Stimulated activated CD4-positive, alpha-beta T cell treated with anti-CD3 and anti-CD28 coated beads, Interleukin-15, amount 100 ng/mL, for 24 hours (primary cell): Measurements from ENCODE around the gene WDR5.

Source experiments
- DNase-seq: peaks from one replicate; pipeline ENCODE4 v3.0.0-alpha.2; 2020

WDR5 gene

DNA sequence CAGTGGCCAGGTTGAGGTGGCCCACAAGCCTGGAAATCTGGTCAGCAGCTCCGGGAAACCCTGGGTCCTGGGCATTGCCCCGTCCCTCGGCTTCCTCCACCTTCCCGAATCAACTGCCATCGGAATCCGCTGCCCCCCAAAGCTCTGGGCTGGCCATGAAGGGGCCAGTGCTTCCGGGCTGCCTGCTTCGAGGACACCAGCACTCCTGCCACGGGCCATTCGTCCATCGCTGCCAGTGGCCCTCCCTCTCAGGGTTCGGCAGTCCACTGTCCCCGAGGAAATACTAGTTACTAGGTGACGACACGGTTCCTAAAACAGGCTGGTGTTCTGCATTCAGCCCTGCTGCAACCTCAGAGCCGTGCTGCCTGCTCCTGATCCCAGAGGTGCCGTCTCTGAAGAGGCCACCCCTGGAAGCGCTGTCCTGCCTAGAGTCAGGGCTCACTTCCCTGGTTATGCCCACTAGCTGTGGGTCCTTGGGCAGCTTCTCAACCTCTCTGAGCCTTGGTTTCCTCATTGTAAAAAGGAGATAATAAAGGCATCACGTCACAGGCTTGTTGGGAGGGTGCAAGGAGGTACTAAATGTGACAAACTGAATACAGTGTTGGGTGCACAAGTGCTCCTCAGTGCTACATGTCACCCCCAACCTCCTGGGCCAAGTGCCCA lies 3.5 kb upstream of the WDR5 start:
- DNase-seq, result no peak

DNA sequence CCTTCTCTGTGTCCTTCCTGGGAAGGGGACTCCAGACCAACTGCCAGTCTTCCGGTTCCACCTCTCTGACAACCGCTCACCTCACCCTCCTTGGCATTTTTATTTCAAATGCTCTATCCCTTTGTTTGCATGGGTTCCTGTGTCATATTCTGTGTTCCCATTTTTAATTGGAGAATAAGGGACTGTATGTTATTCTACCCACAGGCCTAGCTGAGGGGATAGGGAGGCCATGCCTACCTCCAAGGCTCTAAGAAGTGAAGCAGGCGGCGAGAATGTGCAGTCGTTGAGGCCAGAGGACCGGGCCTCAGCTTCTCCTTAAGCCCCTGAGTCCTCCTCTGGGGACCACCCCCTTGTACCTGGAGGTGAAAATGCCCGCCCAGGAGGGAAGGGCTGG lies 936 bp upstream of the WDR5 start:
- no peak for DNase-seq

GRCh38 chr9:134136118-134136995 lies 475 bp downstream of the WDR5 start:
- DNase-seq, result peak; percentile 37

DNA sequence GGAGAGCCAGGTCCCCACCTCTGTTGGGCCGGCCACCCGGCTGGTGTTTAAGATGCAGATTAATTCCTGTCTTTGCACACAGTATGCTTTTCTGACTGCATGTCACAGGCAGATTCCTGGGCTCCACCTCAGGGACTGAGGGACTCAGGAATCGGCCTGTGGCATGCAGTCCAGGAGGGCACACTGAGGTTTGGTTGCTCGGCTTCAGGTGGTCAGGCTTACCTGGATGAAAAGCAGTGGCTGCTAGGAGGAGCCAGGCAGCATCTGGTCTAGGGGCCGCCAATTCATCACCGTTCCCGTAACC lies 1.1 kb downstream of the WDR5 start:
- no peak for DNase-seq

- DNase-seq, result no peak
Observed at GRCh38 chr9:134138292-134138691, 2.4 kb downstream of the WDR5 start.

- no peak for DNase-seq
Observed at GRCh38 chr9:134139081-134139480, 3.2 kb downstream of the WDR5 start.

DNA sequence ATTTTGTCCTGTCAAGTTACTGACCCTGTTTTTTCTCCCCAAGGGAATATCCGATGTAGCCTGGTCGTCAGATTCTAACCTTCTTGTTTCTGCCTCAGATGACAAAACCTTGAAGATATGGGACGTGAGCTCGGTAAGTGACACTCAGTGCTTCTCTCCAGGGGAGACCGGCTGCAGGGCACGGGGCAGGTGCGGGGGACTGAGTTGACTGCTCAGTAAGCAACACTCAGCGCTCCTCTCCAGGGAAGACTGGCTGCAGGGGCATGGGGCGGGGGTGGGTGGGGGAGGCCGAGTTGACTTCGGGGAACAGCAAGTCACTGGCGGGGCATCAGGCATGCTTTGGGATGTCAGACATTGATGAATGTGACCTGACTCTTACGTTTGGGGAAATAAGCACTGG lies 6.0 kb downstream of the WDR5 start:
- no peak for DNase-seq

DNA sequence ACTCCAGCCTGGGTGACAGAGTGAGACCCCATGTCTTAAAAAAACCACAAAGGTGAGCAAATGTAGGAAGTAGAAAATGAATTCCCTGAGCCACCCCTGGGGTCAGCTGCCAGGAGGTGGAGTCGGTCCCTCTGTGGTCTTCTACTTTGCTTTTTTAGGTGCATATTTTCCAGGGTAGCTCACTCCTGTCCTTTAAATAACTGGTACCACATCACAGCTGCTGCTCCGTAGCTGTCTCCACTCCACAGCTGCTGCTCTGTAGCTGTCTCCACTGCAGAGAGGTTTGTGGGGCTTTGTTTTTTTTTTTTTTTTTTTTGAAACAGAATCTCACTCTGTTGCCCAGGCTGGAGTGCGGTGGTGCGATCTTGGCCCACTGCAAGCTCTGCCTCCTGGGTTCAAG lies 8.9 kb downstream of the WDR5 start:
- DNase-seq, result no peak

GRCh38 chr9:134145262-134145661 lies 9.4 kb downstream of the WDR5 start:
- no peak for DNase-seq

DNA sequence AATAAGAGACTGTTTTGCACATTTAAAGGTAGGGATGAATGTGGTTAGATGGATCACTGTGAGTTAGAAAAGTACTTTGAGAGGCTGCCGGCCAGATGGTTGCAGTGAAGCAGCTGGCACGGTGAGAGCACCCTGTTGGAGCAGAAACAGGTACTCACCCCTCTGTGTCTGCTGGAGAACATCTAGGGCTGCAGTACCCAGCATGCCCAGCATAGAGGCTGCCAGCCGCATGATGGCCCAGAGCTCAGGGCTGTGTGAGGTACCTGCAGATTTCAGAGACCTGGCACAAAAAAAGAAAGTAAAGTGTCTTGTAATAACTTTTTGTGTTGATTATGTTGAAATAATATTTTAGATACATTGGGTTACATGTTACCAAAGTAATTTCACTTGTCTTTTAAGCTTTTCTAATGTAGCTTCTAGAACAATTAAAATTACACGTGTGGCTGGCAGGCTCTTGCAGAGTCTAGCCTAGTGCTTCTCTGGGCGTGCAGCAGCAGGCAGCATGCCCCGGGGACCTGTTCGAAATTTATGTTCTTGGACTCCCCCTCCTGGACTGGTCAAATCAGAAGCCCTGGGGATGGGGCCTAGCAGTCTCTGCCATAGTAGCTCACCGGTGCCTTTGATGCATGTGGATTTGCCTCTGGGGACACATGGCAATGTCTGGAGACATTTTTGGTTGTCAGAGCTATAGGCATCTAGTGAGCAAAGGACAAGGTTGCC lies 11.1 kb downstream of the WDR5 start:
- DNase-seq, result no peak

DNA sequence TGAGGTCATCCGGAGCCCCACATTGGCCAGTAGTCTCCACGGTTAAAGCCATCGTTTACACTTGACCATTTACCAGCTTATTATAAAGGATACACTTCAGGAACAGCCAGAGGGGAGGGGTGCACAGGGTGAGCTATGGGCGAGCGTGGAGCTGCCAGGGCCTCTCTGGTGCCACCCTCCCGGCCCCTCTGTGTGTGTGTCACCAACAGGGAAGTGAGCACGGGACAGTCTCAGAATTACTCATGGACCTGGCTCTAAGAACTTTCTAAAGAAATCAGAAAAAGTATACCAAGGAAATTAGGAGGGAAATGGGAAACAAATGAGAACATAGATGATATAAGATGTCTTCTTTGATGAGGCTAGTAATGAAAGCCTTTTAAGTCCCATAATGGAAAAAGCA lies 13.5 kb downstream of the WDR5 start:
- no peak for DNase-seq

- no peak for DNase-seq
Observed at GRCh38 chr9:134150557-134151214, 14.8 kb downstream of the WDR5 start.

DNA sequence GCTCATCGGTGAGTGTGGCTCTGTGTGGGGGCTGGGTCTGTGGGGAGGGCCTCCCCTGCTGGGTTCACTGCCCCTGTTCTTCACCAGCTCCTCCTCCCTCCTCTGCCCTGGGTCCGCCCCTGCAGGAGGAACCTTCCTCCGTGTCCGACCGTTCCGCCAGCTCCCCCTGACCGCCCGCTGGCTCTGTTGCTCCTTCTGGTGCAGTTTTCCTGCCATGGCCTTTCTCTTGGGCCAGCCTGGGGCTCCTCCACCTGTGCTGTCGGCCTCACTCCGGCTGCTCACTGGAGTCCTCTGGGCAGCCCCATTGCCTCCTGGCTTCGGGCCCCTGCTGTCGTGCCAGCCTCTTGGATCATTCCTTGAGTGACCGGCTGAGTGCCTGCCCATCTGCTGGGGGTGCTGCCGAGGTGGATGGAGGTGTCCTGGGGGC lies 16.2 kb downstream of the WDR5 start:
- DNase-seq, result no peak

- no peak for DNase-seq
Observed at GRCh38 chr9:134152488-134152887, 16.6 kb downstream of the WDR5 start.

DNA sequence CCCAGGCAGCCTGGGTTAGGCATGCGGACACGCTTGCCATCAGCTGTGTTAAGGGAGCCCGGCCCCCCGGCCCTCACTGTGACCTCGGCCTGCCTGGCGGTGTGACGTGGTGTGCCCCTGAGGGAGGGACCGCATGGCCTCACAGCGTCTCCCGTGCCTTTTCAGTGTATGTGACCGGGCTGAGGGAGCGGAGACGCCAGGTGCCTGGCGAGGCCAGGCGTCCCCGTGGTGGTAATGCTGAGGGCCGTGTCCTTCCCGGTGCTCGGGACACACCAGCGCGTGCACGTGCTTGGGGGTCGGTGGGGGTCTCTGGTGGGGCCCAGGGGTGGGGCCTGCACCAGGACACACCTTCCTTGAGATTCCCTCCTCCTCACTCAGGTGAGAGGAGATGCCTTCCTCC lies 17.6 kb downstream of the WDR5 start:
- no peak for DNase-seq

- no peak for DNase-seq
Observed at GRCh38 chr9:134154262-134154701, 18.4 kb downstream of the WDR5 start.

GRCh38 chr9:134155812-134156377 lies 20.0 kb downstream of the WDR5 start:
- no peak for DNase-seq

- DNase-seq, result no peak
Observed at GRCh38 chr9:134156564-134157377, 20.9 kb downstream of the WDR5 start.

DNA sequence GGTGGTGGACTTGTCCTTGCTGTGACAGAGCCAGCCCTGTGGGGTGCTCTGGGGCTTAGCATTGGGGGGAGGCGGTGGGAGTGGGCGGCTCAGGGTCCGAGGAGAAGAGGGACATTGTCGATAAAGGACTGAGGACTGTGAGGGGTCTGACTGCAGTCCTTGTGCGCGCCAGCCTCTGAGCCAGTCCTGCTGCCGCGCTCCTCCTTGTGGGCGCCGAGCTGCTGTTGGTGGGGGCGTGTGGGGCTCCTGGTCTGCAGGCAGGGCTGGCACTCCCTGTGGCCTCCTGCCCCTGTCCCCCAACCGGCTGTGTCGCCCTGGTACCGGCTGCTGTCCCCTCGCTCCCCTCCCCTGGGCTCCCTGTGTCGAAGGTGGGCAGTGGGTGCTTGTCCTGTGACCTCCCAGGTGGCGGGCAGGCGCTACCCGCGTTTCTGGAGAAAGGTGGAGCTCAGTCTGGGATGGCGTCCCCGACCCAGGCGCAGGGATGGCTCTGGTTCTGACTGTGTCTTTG lies 21.6 kb downstream of the WDR5 start:
- no peak for DNase-seq

DNA sequence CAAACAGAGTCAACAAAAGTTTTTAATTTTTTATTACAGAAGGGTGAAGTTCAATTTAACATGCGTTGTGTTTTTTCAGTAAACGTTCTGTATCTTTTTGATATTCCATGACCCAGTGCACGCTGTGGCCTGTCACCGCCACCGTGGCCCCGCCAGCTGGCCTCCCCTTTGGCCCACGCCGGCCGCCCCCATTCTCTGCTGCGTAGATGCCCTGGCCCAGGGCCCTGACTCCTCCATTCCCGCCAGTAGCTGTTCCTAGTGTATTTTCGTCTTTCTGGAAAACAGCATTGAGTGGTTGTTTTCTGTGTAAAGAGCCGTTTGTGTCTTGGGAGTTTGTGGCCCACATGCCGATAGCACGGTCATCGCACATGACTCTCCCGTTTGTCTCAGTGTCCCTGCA lies 22.4 kb downstream of the WDR5 start:
- DNase-seq, result no peak

DNA sequence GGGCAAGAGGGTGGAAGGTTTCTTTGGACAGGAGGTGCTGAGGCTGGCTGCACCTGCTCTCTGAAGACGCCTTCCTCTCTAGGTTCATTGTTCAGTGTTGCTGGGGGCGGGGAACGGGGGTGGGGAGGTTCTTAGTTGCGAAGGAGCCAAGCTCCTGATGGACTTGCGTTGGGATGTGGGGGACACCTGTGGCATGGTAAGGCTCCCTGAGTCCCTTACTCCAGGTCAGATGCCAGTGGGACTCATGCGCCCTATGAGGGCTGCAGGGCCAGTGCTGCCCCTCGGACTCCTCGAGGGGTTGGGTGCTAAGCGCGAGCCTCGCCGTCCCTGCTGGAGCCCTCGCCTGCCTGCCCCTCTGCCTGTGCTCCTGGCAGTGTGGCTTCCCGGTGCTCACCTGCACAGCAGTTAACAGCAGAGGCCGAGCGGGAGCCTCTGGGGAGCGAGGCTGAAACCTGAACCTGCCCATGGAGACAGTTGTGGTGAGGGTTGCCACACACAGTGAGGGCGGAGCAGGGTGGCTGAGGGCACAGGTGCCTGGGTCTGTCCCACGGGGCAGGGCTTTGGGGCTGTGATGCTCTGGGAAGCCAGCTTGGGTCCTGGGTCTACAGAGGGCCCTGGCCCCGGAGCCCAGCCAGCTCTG lies 23.0 kb downstream of the WDR5 start:
- DNase-seq, result no peak
